ENCODE data around the gene IL17C.

The IL17C gene

GRCh38 chr16:88599825-88600538 lies 38.4 kb upstream of the IL17C start:
- ChIA-PET POLR2A (no interaction called here), CTCF (interaction anchor here (1.5 kb wide), 1 partner anchor 10 kb away, joined by 4 read pairs; no protein-coding TSS in a partner anchor)
- no peak for DNase-seq (ENCODE audit: low read depth, low spot score)
- TF ChIP-seq, protein P1, sequence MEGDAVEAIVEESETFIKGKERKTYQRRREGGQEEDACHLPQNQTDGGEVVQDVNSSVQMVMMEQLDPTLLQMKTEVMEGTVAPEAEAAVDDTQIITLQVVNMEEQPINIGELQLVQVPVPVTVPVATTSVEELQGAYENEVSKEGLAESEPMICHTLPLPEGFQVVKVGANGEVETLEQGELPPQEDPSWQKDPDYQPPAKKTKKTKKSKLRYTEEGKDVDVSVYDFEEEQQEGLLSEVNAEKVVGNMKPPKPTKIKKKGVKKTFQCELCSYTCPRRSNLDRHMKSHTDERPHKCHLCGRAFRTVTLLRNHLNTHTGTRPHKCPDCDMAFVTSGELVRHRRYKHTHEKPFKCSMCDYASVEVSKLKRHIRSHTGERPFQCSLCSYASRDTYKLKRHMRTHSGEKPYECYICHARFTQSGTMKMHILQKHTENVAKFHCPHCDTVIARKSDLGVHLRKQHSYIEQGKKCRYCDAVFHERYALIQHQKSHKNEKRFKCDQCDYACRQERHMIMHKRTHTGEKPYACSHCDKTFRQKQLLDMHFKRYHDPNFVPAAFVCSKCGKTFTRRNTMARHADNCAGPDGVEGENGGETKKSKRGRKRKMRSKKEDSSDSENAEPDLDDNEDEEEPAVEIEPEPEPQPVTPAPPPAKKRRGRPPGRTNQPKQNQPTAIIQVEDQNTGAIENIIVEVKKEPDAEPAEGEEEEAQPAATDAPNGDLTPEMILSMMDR (IDR thresholded peaks at IDR 0.05; ENCODE audit: insufficient read depth, low read length, missing control alignments) = no peak
- H3K4me3 ChIP-seq (ENCODE audit: low read depth, low read length) = no peak overlapping the region

GRCh38 chr16:88600539-88600896 lies 37.9 kb upstream of the IL17C start:
- POLR2A ChIA-PET = no interaction called here
- no peak overlapping the region for H3K4me3 ChIP-seq (ENCODE audit: low read depth, low read length)
- CTCF ChIA-PET = interaction anchor here (1.5 kb wide), 1 partner anchor 9 kb away, joined by 4 read pairs; no protein-coding TSS in a partner anchor
- TF ChIP-seq, protein P1 (IDR thresholded peaks at IDR 0.05; ENCODE audit: insufficient read depth, low read length, missing control alignments) = no peak
- DNase-seq (ENCODE audit: low read depth, low spot score) = no peak

DNA sequence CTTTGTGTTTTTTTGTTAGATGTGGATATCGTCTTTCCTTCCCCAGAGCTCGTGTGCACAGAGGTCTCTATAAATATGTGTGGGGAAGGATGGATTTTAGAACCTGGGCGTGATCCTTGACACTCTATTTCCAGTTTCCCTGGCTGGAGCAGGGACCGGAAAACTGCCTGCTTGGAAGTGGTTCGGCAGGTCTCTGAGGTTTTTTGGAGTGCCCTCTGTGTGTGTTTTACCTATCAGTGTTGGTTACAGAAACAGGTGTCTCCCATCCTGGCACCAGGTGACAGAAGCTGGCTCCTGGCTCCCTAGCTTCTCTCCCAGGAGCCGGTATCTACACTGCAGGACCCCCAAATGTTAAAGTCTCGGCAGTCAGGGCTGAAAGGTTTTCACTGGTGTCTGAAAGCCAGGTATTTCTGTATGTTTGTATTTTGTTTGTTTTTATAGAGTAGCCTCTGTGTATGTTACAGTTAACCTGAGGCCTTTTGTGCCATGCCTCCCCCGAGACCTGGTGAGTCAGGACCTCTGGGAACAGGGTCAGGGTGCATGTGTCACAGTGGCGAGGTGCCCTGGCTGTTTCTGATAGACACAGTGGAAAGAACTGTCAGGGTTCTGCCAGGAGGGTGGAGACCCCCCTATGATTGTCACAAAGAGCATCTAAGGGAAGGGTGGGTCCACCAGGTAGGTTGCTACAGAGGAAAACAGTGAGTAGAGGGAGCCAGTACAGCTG lies 36.9 kb upstream of the IL17C start:
- ChIA-PET POLR2A (no interaction called here), CTCF (interaction anchor here (1.1 kb wide), 1 partner anchor 8 kb away, joined by 3 read pairs; no protein-coding TSS in a partner anchor)
- TF ChIP-seq, protein P1 (IDR thresholded peaks at IDR 0.05; ENCODE audit: insufficient read depth, low read length, missing control alignments) = no peak
- H3K4me3 ChIP-seq (ENCODE audit: low read depth, low read length) = no peak overlapping the region
- no peak for DNase-seq (ENCODE audit: low read depth, low spot score)

GRCh38 chr16:88602091-88602490 lies 36.3 kb upstream of the IL17C start:
- ChIA-PET POLR2A (interaction anchor here (0.7 kb wide), 1 partner anchor 734 kb away, joined by 4 read pairs; no protein-coding TSS in a partner anchor), CTCF (interaction anchor here (1.1 kb wide), 1 partner anchor 8 kb away, joined by 3 read pairs; no protein-coding TSS in a partner anchor)
- TF ChIP-seq, protein P1 (IDR thresholded peaks at IDR 0.05; ENCODE audit: insufficient read depth, low read length, missing control alignments) = no peak
- no peak for DNase-seq (ENCODE audit: low read depth, low spot score)
- no peak overlapping the region for H3K4me3 ChIP-seq (ENCODE audit: low read depth, low read length)

DNA sequence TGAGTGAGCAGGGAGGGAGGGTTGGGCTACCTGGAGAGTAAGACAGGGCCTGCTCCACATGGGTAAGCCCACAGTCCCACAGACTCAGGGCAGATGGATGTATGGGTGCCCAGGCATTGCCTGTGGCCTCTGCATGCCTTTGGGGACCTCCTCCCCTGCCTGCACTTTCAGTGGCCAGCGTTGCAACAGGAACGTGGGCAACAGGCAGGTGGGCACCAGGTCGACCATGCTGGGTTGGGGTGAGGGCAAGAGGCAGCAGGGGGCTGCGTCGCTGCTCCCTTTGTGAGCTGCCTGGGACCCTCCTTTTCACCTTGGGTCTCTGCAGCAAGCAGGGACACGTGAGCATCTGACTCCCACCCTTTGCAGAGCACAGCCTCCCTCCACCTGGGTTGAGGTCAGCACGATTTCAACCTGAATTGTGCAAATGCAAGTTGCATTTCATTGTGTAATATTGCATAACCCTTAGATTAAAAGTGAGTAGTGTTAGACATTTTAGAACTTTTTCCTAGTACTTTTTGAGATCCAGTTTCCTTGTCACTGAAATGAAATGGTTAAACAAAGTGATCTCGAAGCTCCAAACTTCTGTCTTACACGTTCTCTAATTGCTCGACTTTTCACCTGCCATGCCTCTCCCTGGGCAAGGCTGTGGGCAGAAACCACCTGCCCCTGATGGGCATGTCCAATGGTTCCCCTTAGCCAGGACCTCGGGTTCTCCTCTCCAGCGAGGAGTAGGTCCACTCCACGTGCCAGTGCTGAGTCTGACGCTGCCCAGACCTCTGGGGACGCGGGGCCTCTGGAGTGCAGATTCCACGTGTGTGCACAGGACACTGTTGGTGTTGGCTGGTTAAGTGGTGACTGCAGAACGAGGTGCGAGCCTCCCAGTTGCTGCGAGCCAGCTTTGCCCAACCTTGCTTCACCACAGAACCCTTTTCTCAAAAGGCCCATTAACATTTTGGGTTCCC lies 32.9 kb upstream of the IL17C start:
- TF ChIP-seq, protein P1 (IDR thresholded peaks at IDR 0.05; ENCODE audit: insufficient read depth, low read length, missing control alignments) = no peak
- no peak overlapping the region for H3K4me3 ChIP-seq (ENCODE audit: low read depth, low read length)
- ChIA-PET POLR2A (no interaction called here), CTCF (no interaction called here)
- DNase-seq (ENCODE audit: low read depth, low spot score) = no peak

All from AG04449 (cell line).